HepG2 (cell line): ENCODE results near the gene CD36. TPM values are rescaled to one million over a fixed set of nuclear protein-coding genes. Genes with fewer than 3 reads are reported as not detected.

Experiments used
- AHDC1 ChIP-seq: sonication (generic); formaldehyde crosslinking; IDR thresholded peaks from 2 replicates; pipeline ENCODE4 v1.5.1; 2020; ENCODE audit warnings: mild to moderate bottlenecking, missing genetic modification reagents, borderline replicate concordance
- CHD2 ChIP-seq: IDR thresholded peaks from 2 replicates; pipeline ENCODE4 v1.6.1; 2011; ENCODE audit warnings: low read depth, low read length, improper control_type of control experiment
- CREB1 ChIP-seq, 2 experiments: fragments of 450-650 bp in 1 of 2; IDR thresholded peaks; 2 replicates each; pipeline ENCODE4 v1.6.1; 2016 to 2017; ENCODE audit warnings: control low read depth in 1 of 2, mild to moderate bottlenecking in 1 of 2, missing compliant biosample characterization in 1 of 2, missing genetic modification characterization in 1 of 2
- ELK4 ChIP-seq: sonication (generic); formaldehyde crosslinking; IDR thresholded peaks from 2 replicates; pipeline ENCODE4 v1.9.0; 2021; ENCODE audit warnings: missing genetic modification reagents, borderline replicate concordance
- ETV5 ChIP-seq: IDR thresholded peaks from 2 replicates; pipeline ENCODE4 v1.6.1; 2018; ENCODE audit warnings: missing biosample characterization, missing genetic modification reagents, inconsistent platforms, borderline replicate concordance
- FOXO1 ChIP-seq: sonication (generic); formaldehyde crosslinking; IDR thresholded peaks from 2 replicates; pipeline ENCODE4 v1.4.0; 2020; ENCODE audit warnings: missing genetic modification reagents
- HIVEP1 ChIP-seq: sonication (generic); formaldehyde crosslinking; IDR thresholded peaks from 2 replicates; pipeline ENCODE4 v1.4.0; 2020; ENCODE audit warnings: mild to moderate bottlenecking, missing genetic modification reagents
- MIER3 ChIP-seq: IDR thresholded peaks from 2 replicates; pipeline ENCODE4 v1.6.1; 2016; ENCODE audit warnings: missing compliant biosample characterization, borderline replicate concordance
- MXD1 ChIP-seq: sonication (generic); formaldehyde crosslinking; IDR thresholded peaks from 2 replicates; pipeline ENCODE4 v1.4.0; 2020; ENCODE audit warnings: mild to moderate bottlenecking, missing genetic modification reagents
- NAIF1 ChIP-seq: sonication (generic); formaldehyde crosslinking; IDR thresholded peaks from 2 replicates; pipeline ENCODE4 v1.5.0; 2020; ENCODE audit warnings: mild to moderate bottlenecking, missing genetic modification reagents, borderline replicate concordance
- NCOA5 ChIP-seq: sonication (generic); formaldehyde crosslinking; IDR thresholded peaks from 2 replicates; pipeline ENCODE4 v1.4.0; 2020; ENCODE audit warnings: missing genetic modification reagents
- NFE2L2 ChIP-seq: fragments of 150-350 bp; IDR thresholded peaks from 2 replicates; pipeline ENCODE4 v1.6.1; 2014; ENCODE audit warnings: low read length
- SATB2 ChIP-seq: sonication (generic); formaldehyde crosslinking; IDR thresholded peaks from 2 replicates; pipeline ENCODE4 v1.5.0; 2020; ENCODE audit warnings: missing genetic modification reagents
- XRCC5 ChIP-seq: fragments of 200-400 bp; formaldehyde crosslinking; optimal IDR thresholded peaks from 2 replicates; pipeline ENCODE3; 2017; ENCODE audit warnings: mild to moderate bottlenecking, low read length
- ZBTB10 ChIP-seq: sonication (generic); formaldehyde crosslinking; IDR thresholded peaks from 2 replicates; pipeline ENCODE4 v1.4.0; 2020; ENCODE audit warnings: missing genetic modification reagents, borderline replicate concordance
- ZBTB21 ChIP-seq: sonication (generic); formaldehyde crosslinking; IDR thresholded peaks from 2 replicates; pipeline ENCODE4 v1.4.0; 2020; ENCODE audit warnings: missing genetic modification reagents
- ZBTB38 ChIP-seq: sonication (generic); formaldehyde crosslinking; IDR thresholded peaks from 2 replicates; pipeline ENCODE4 v1.5.1; 2020; ENCODE audit warnings: mild to moderate bottlenecking, missing genetic modification reagents
- ZFP1 ChIP-seq: IDR thresholded peaks from 2 replicates; pipeline ENCODE4 v1.6.1; 2016
- ZMAT3 ChIP-seq: sonication (generic); formaldehyde crosslinking; conservative IDR thresholded peaks from 2 replicates; pipeline ENCODE4 v1.7.0; 2021; ENCODE audit warnings: missing genetic modification reagents
- ZNF121 ChIP-seq: sonication (generic); formaldehyde crosslinking; IDR thresholded peaks from 2 replicates; pipeline ENCODE4 v1.5.0; 2020; ENCODE audit warnings: mild to moderate bottlenecking, missing genetic modification reagents
- ZNF160 ChIP-seq: sonication (generic); formaldehyde crosslinking; IDR thresholded peaks from 2 replicates; pipeline ENCODE4 v1.8.0; 2022; ENCODE audit warnings: mild to moderate bottlenecking, inconsistent platforms, missing genetic modification reagents
- ZNF205 ChIP-seq: IDR thresholded peaks from 2 replicates; pipeline ENCODE4 v1.6.1; 2018; ENCODE audit warnings: missing biosample characterization, missing genetic modification reagents
- ZNF672 ChIP-seq: sonication (generic); formaldehyde crosslinking; IDR thresholded peaks from 2 replicates; pipeline ENCODE4 v1.8.1; 2022; ENCODE audit warnings: missing genetic modification reagents
- polyA plus RNA-seq, 8 experiments: library from polyadenylated mRNA; depleted of rRNA in 3 of 8; stranded (reverse) in 7 of 8; unstranded in 1 of 8; fragments of >200 nt; fragmentation: Illumina TruSeq in 4 of 8; extraction: Trizol in 4 of 8; gene quantifications; 2 replicates each; pipeline versions ENCODE4 v1.2.1 to v1.2.3, GENCODE V29; 2011 to 2016; ENCODE audit warnings: low read depth in 4 of 8, missing spikeins in 1 of 8, mixed read lengths in 1 of 8; ENCODE audit not compliant: insufficient read depth in 1 of 8
- total RNA-seq, 5 experiments: library from RNA; depleted of rRNA; stranded (reverse); fragments of >200 nt; fragmentation: Illumina TruSeq; extraction: Trizol; gene quantifications; 2 replicates each; pipeline ENCODE4 v1.2.3, GENCODE V29; 2016; ENCODE audit warnings: low read depth in 1 of 5

The CD36 gene
- total and polyA plus RNA-seq, 2 of the 13 experiments (the other 11 are each of a cell fraction or from before 2014, with no cell fraction given), result 2.8 to 4.8 TPM

GRCh38 chr7:80611779-80612178, 26.7 kb upstream of the CD36 start (continued):
- TF ChIP-seq CREB1 (IDR thresholded peaks at IDR 0.05) (no peak), CREB1 (CRISPR knock-in tag; IDR thresholded peaks at IDR 0.05) (no peak), MXD1 (CRISPR knock-in tag) (no peak), ZFP1 (CRISPR knock-in tag) (0 out of 2 replicates have a peak, but pooled peaks have one; percentile 45), ETV5 (CRISPR knock-in tag) (peak; percentile 31; the same call in 1 of the 2 replicates), ZBTB21 (CRISPR knock-in tag) (no peak), ZNF121 (CRISPR knock-in tag) (no peak), SATB2 (CRISPR knock-in tag) (no peak), XRCC5 (no peak), ZBTB38 (no peak), ZNF672 (no peak), HIVEP1 (CRISPR knock-in tag) (no peak), AHDC1 (peak; percentile 94; the same call in 1 of the 2 replicates), ZMAT3 (CRISPR knock-in tag) (no peak), FOXO1 (CRISPR knock-in tag) (peak; percentile 83), ELK4 (CRISPR knock-in tag) (no peak), CHD2 (no peak), ZNF205 (CRISPR knock-in tag) (0 out of 2 replicates have a peak, but pooled peaks have one; percentile 24), NCOA5 (CRISPR knock-in tag) (no peak), MIER3 (CRISPR knock-in tag) (peak; percentile 59; the same call in 1 of the 2 replicates), ZNF160 (no peak), NAIF1 (no peak), NFE2L2 (0 out of 2 replicates have a peak, but pooled peaks have one; percentile 20), ZBTB10 (CRISPR knock-in tag) (no peak)
